GM13977 (cell line): ENCODE measurements around the gene MBP.

Experiments used
- DNase-seq: peaks from one replicate; pipeline ENCODE4 v3.0.0; 2012; ENCODE audit warnings: low spot score
- CTCF ChIP-seq: IDR thresholded peaks from 2 replicates; pipeline ENCODE4 v1.5.1; 2012; ENCODE audit warnings: mild to moderate bottlenecking, control low read depth; ENCODE audit not compliant: insufficient read depth; ENCODE audit errors: extremely low read depth, missing control alignments
- in situ Hi-C: fragments of 300-500 bp; cut with MboI; formaldehyde crosslinking; loops from one replicate; pipeline ENCODE4 v1.12.0; 2022; ENCODE audit warnings: low sequenced_read_pairs, low pct_unique_long_range_greater_than_20kb, mixed read lengths, inconsistent platforms; ENCODE audit not compliant: unreplicated experiment

MBP gene

GRCh38 chr18:77115192-77115953 is 17.2 kb downstream of the MBP start:
- in situ Hi-C loops, result no loop called here
- no peak for TF ChIP-seq CTCF
- no peak for DNase-seq

DNA sequence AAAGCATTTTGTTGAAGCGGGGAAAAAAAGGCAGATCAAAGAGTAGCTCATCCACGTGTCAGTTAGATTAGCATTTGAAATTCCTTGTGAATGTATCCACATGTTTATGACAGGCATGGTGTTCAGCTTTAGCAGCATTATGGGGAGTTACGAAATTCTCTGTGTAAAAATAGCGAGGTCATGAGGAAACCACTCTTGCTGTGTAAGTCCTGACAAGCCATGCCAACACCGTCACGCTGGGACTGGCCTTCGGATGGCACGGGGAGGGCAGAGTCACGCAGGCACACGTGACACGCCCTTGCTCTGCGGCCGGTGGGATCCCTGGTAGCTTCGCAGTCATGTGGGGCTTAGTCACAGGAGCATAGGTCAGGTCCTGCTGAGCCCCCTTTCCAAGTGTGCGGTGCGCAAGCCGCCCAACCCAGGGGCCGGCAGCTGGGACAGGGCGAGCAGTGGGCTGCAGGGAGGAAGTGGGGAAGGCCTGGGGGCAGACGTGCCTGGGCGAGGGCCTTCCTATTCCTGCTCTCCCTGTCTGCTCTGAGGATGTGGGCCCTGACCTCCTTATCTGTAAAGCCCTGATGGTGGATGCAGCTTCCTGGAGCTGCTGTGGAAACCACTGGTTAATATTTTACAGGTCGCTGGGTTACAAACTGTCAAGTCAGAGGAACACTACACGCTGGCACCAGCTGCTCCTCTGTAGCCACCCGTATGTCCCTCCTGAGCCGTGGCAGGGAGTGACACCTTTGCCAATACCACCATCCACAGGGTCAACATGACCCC is 18.0 kb downstream of the MBP start:
- in situ Hi-C loops, result no loop called here
- no peak for DNase-seq
- no peak for TF ChIP-seq CTCF

DNA sequence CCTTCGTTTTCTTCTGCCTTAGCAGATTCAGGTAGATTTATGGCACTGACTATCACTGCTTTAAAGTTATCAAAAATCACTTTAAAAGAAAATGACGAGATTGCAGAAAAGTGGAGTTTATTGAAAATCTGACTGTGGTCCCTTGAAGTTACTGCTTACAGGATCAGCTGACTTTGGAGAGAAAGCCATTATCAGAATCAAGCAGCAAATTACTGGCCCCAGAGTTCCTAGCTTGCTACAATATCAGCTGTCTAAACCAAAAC is 18.5 kb downstream of the MBP start:
- no peak for DNase-seq
- TF ChIP-seq CTCF, result no peak
- in situ Hi-C loops, result no loop called here

DNA sequence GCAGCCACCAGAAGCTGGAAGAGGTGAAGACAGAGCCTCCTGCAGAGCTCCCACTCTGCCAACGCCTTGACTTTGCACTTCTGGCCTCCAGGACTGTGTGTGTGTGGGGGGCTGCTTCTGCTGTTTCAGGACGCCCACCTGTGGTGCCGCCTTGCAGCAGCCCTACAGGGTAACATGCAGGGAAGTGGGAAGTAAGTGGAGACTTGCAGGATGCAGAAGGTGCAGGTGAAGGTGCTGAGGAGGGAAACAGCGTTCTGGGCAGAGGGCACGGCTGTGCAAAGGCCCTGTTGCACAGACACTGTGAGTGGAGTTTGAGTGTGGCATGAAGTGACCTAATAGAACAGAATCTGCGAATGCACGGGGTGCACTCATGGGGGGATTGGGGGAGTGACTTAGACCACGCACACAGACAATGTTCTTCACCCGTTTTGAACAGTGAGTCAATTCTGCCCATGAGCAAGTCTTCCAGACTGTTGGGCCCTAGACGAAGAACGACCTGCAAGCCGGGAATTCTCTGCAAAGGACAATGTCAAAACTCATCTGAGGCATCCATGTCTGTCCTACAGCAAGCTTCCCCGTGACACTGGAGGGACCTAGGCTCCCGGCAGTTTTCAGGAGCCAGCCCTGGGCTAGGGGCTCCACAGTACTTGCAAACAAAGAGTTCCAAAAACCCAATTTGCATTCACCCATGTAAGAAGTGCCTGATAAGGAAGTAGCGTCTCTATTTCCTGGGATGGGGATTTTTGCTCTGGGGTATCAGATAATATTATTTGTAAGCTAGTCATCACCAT is 19.0 kb downstream of the MBP start:
- in situ Hi-C loops, result no loop called here
- DNase-seq, result no peak
- TF ChIP-seq CTCF, result no peak

DNA sequence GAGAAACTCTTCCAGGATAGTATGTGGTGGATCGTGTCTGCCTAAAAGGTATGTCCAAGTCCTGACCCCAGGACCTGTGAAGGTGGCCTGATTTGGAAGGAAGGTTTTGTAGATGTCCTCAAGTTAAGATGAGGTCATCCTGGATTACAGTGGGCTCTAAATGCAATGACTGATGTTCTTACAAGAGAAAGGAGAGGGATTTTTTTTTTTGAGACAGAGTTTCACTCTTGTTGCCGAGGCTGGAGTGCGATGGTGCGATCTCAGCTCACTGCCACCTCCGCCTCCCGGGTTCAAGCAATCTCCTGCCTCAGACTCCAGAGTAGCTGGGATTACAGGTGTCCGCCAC is 19.9 kb downstream of the MBP start:
- no peak for TF ChIP-seq CTCF
- DNase-seq, result no peak
- in situ Hi-C loops, result no loop called here

DNA sequence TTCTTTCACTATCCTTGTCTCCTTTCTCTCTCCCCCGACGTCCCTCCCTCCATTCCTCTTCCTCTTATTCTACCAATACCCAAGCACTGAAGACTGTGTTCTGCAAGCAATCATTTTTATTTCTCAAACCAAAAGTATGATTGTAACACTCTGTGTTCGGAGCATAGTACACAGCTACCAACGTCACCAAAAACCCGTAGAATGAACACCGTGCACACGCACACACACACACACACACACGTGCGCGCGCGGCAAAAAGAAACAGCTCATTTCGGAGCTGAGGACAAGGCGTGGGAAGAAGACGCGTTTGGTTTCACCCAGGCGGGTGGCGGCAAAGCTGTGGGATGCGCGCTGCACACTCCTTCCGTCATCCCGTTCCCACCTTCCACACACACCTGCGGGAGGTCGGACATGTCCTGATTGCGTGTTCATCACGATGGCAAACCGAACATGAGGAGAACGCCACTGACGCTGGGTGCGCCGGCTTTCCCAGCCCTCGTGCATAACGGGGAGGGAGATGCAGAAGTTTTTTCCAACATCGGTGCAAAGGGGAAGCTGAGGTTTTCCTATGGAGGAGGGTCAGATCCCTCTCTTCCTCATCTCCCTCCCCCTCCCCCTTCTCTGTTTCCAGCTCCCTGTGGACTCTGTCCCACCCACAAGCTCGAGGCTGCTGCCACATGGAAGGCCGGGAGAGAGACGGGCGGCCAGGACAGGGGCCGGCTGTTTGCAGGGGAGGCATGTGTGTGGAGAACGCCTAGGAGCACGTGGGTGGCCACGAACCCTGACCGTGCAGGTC is 20.4 kb downstream of the MBP start:
- no peak for TF ChIP-seq CTCF
- no peak for DNase-seq
- in situ Hi-C loops, result no loop called here
